Measurements from ENCODE around the gene POLK. TPM values are rescaled to one million over a fixed set of nuclear protein-coding genes. Genes with fewer than 3 reads are reported as not detected.

Gene POLK
- total RNA-seq, 1 experiment from 2014 or later = 30.2 TPM

DNA sequence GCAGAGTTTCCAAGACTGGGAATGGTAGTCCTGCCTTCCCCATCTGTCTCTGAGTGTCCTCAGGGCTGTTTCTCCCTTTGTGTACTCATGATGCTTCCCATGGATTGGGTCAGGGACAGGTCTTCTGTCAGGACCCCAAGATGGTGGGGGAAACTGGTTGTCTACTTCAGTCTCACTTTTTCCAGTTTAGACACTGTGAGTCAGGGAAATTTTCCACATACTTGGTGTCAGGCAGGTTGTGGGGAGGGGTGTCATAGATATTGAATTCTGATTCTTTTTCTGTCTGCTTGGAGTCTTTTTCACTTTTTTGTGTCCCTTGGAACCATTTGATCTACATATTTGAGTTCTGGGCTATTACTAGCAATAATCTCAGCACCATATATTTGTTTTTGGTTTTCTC lies 10.3 kb downstream of the POLK start:
- DNase-seq (ENCODE audit: unreplicated experiment) = no peak
- CTCF ChIA-PET = no interaction called here
- Mint-ChIP-seq H3K27ac (ENCODE audit: low read depth, unreplicated experiment) (no peak overlapping the region), H3K4me3 (ENCODE audit: unreplicated experiment) (no peak overlapping the region), H3K27me3 (ENCODE audit: insufficient read depth, unreplicated experiment) (no peaks in the 10 kb centered on the region), H3K4me1 (ENCODE audit: insufficient read depth, unreplicated experiment) (peaks cover 19% of the 10 kb centered on the region), H3K9me3 (ENCODE audit: unreplicated experiment) (peaks cover 6% of the 10 kb centered on the region), H3K36me3 (ENCODE audit: insufficient read depth, unreplicated experiment) (no peaks in the 10 kb centered on the region)
- POLR2A ChIA-PET = interaction anchor here (3.8 kb wide), 1 partner anchor 11 kb away, joined by 30 read pairs; the partner anchor contains the start of genes CERT1 and POLK
- TF ChIP-seq, protein P1, sequence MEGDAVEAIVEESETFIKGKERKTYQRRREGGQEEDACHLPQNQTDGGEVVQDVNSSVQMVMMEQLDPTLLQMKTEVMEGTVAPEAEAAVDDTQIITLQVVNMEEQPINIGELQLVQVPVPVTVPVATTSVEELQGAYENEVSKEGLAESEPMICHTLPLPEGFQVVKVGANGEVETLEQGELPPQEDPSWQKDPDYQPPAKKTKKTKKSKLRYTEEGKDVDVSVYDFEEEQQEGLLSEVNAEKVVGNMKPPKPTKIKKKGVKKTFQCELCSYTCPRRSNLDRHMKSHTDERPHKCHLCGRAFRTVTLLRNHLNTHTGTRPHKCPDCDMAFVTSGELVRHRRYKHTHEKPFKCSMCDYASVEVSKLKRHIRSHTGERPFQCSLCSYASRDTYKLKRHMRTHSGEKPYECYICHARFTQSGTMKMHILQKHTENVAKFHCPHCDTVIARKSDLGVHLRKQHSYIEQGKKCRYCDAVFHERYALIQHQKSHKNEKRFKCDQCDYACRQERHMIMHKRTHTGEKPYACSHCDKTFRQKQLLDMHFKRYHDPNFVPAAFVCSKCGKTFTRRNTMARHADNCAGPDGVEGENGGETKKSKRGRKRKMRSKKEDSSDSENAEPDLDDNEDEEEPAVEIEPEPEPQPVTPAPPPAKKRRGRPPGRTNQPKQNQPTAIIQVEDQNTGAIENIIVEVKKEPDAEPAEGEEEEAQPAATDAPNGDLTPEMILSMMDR (IDR thresholded peaks at IDR 0.05; ENCODE audit: unreplicated experiment) = no peak
- intact Hi-C loops (cut with micrococcal nuclease) = no loop called here
- BruUV-seq (replicated peaks) = no TSS peak

DNA sequence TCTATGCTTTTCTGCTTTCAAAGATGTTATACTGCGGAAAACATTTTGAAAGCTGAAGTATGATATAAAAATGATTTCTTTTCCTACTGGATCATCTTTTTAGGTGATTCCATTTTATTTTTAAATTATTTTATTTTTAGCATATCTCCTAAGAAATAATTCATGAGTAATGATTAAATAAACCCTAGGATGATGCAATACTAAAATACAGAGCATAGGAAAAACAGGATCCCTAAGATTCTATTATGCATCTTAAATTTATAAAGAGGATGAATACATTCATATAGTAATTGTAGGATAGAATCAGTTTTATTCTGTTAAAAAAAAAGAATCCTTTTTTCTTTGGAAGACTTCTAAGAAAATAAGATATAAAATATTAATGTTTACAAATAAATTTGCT lies 10.9 kb downstream of the POLK start:
- Mint-ChIP-seq H3K9me3 (ENCODE audit: unreplicated experiment) (peaks cover 6% of the 10 kb centered on the region), H3K36me3 (ENCODE audit: insufficient read depth, unreplicated experiment) (no peaks in the 10 kb centered on the region), H3K27ac (ENCODE audit: low read depth, unreplicated experiment) (no peak overlapping the region), H3K4me3 (ENCODE audit: unreplicated experiment) (no peak overlapping the region), H3K27me3 (ENCODE audit: insufficient read depth, unreplicated experiment) (no peaks in the 10 kb centered on the region), H3K4me1 (ENCODE audit: insufficient read depth, unreplicated experiment) (peaks cover 17% of the 10 kb centered on the region)
- intact Hi-C loops (cut with micrococcal nuclease) = no loop called here
- POLR2A ChIA-PET = interaction anchor here (3.8 kb wide), 1 partner anchor 11 kb away, joined by 30 read pairs; the partner anchor contains the start of genes CERT1 and POLK
- no peak for DNase-seq (ENCODE audit: unreplicated experiment)
- TF ChIP-seq, protein P1 (IDR thresholded peaks at IDR 0.05; ENCODE audit: unreplicated experiment) = no peak
- CTCF ChIA-PET = no interaction called here
- no TSS peak for BruUV-seq (replicated peaks)

DNA sequence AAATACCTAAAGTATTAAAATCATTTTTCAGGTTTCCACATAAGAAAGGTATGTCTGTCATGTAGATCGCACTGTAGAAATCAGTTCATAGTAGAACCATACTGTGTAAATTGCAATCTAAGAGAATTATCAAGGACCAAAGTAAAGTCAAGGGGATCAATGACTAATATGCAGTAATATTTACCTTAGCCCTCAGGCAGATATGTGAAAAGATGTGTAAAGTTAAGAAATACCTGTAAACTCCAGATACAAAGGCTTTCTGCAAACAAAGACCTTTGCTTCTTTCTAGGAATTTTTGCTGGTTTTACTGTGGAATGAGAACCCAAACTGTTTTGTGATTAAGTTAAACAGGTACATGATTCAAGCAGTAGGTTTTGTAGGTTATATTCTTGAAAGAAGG lies 11.6 kb downstream of the POLK start:
- TF ChIP-seq, protein P1 (IDR thresholded peaks at IDR 0.05; ENCODE audit: unreplicated experiment) = no peak
- Mint-ChIP-seq H3K4me3 (ENCODE audit: unreplicated experiment) (no peak overlapping the region), H3K9me3 (ENCODE audit: unreplicated experiment) (peaks cover 6% of the 10 kb centered on the region), H3K4me1 (ENCODE audit: insufficient read depth, unreplicated experiment) (peaks cover 15% of the 10 kb centered on the region), H3K27me3 (ENCODE audit: insufficient read depth, unreplicated experiment) (no peaks in the 10 kb centered on the region), H3K36me3 (ENCODE audit: insufficient read depth, unreplicated experiment) (no peaks in the 10 kb centered on the region), H3K27ac (ENCODE audit: low read depth, unreplicated experiment) (no peak overlapping the region)
- CTCF ChIA-PET = no interaction called here
- peak; percentile 16 for DNase-seq (ENCODE audit: unreplicated experiment)
- intact Hi-C loops (cut with micrococcal nuclease) = no loop called here
- POLR2A ChIA-PET = interaction anchor here (0.6 kb wide), 1 partner anchor 54 kb away, joined by 3 read pairs; no protein-coding TSS in a partner anchor
- BruUV-seq (replicated peaks) = no TSS peak

DNA sequence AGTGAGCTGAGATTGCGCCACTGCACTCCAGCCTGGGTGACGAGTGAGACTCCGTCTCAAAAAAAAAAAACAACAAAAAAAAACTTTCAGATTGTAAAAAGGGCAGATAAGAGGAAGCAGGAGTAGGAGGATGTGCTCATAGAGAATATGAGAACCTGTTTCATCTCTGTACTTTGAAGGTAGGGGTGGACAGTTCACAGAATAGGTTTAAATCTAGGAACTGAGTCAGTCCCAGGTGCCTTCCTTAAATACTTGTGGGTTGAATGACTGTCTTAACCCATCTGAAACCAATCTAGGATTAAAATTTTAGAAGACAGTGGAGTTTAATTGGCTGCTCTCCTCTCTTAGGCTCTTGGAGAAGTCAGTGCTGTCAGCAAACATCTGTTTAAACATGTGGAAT lies 12.4 kb downstream of the POLK start:
- H3K4me1 Mint-ChIP-seq (ENCODE audit: insufficient read depth, unreplicated experiment) = peaks cover 14% of the 10 kb centered on the region
- H3K4me3 Mint-ChIP-seq (ENCODE audit: unreplicated experiment) = no peak overlapping the region
- no peak overlapping the region for H3K27ac Mint-ChIP-seq (ENCODE audit: low read depth, unreplicated experiment)
- no peaks in the 10 kb centered on the region for H3K36me3 Mint-ChIP-seq (ENCODE audit: insufficient read depth, unreplicated experiment)
- ChIA-PET CTCF (interaction anchor here (0.6 kb wide), 1 partner anchor 224 kb away, joined by 3 read pairs; no protein-coding TSS in a partner anchor), POLR2A (interaction anchor here (0.9 kb wide), 1 partner anchor 8 kb away, joined by 3 read pairs; no protein-coding TSS in a partner anchor)
- no TSS peak for BruUV-seq (replicated peaks)
- no peaks in the 10 kb centered on the region for H3K27me3 Mint-ChIP-seq (ENCODE audit: insufficient read depth, unreplicated experiment)
- TF ChIP-seq, protein P1 (IDR thresholded peaks at IDR 0.05; ENCODE audit: unreplicated experiment) = no peak
- DNase-seq (ENCODE audit: unreplicated experiment) = no peak
- H3K9me3 Mint-ChIP-seq (ENCODE audit: unreplicated experiment) = peaks cover 6% of the 10 kb centered on the region
- intact Hi-C loops (cut with micrococcal nuclease) = no loop called here
